ENCODE data around the gene TLN1. TPM values are rescaled to one million over a fixed set of nuclear protein-coding genes. Genes with fewer than 3 reads are reported as not detected.

The TLN1 gene
- total RNA-seq, 2 donors from 2014 or later = 117 to 123 TPM

- no peaks in the 10 kb centered on the region for H3K27me3 Mint-ChIP-seq (ENCODE audit: insufficient read depth)
- Histone ChIP-seq H3K27ac (ENCODE audit: low read depth, low read length) (no peak overlapping the region), H3K4me3 (ENCODE audit: low read length) (no peak overlapping the region), H3K9me3 (ENCODE audit: control insufficient read depth, low read length) (no peaks in the 10 kb centered on the region), H3K9ac (ENCODE audit: extremely low read depth, low read length, poor library complexity, severe bottlenecking) (no peak overlapping the region), H3K27me3 (ENCODE audit: control insufficient read depth, insufficient read depth, low read length, poor library complexity, severe bottlenecking) (no peaks in the 10 kb centered on the region), H3K36me3 (ENCODE audit: control insufficient read depth, insufficient read depth, low read length) (peaks cover 88% of the 10 kb centered on the region), H3K4me1 (ENCODE audit: control insufficient read depth, insufficient read depth, low read length) (peaks cover 3% of the 10 kb centered on the region)
- no peak overlapping the region for H3K4me3 Mint-ChIP-seq
- no peaks in the 10 kb centered on the region for H3K9me3 Mint-ChIP-seq
- no peak overlapping the region for H3K27ac Mint-ChIP-seq
- H3K4me1 Mint-ChIP-seq = peaks cover 3% of the 10 kb centered on the region
- 83 to 88% methylated on average over 1 to 4 of the region's 4 CpGs for WGBS, 2 experiments (ENCODE audit: insufficient coverage in 1 of 2, insufficient read length in 1 of 2)
- H3K36me3 Mint-ChIP-seq (ENCODE audit: low read depth) = peaks cover 72% of the 10 kb centered on the region
- TF ChIP-seq CTCF (conservative IDR thresholded peaks at IDR 0.05) = no peak
- no peak for DNase-seq
Measured at GRCh38 chr9:35738186-35738585, 6.2 kb upstream of the TLN1 start.

DNA sequence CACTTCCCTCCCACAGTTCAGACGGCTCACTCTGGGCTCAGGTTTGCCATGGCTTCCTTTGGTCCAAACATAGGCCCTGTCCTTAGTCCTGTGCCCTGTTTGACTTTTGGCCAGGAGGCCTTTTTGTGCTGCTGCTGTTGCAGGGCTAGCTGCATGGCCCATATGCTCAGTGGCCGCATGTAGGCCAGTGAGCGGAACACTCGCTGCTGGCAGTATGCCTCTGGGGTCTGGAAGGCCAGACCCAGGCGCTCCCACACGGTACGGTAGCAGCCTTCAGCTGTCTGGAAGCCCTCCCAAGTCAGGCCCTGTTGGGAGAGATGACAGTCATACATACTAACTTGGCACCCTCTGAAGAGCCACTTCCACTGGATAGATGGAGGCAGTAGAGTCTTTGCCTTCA lies 5.1 kb upstream of the TLN1 start:
- Histone ChIP-seq H3K36me3 (ENCODE audit: control insufficient read depth, insufficient read depth, low read length) (peaks cover 78% of the 10 kb centered on the region), H3K9me3 (ENCODE audit: control insufficient read depth, low read length) (no peaks in the 10 kb centered on the region), H3K4me3 (ENCODE audit: low read length) (no peak overlapping the region), H3K27me3 (ENCODE audit: control insufficient read depth, insufficient read depth, low read length, poor library complexity, severe bottlenecking) (no peaks in the 10 kb centered on the region), H3K9ac (ENCODE audit: extremely low read depth, low read length, poor library complexity, severe bottlenecking) (no peak overlapping the region), H3K27ac (ENCODE audit: low read depth, low read length) (no peak overlapping the region), H3K4me1 (ENCODE audit: control insufficient read depth, insufficient read depth, low read length) (peaks cover 3% of the 10 kb centered on the region)
- no peak for DNase-seq
- WGBS, 2 experiments (ENCODE audit: insufficient coverage in 1 of 2, insufficient read length in 1 of 2) = 90 to 94% methylated on average over 4 to 7 of the region's 7 CpGs
- Mint-ChIP-seq H3K4me1 (peaks cover 6% of the 10 kb centered on the region), H3K27me3 (ENCODE audit: insufficient read depth) (no peaks in the 10 kb centered on the region), H3K9me3 (no peaks in the 10 kb centered on the region), H3K36me3 (ENCODE audit: low read depth) (peaks cover 62% of the 10 kb centered on the region), H3K4me3 (no peak overlapping the region), H3K27ac (no peak overlapping the region)
- no peak for TF ChIP-seq CTCF (conservative IDR thresholded peaks at IDR 0.05)

DNA sequence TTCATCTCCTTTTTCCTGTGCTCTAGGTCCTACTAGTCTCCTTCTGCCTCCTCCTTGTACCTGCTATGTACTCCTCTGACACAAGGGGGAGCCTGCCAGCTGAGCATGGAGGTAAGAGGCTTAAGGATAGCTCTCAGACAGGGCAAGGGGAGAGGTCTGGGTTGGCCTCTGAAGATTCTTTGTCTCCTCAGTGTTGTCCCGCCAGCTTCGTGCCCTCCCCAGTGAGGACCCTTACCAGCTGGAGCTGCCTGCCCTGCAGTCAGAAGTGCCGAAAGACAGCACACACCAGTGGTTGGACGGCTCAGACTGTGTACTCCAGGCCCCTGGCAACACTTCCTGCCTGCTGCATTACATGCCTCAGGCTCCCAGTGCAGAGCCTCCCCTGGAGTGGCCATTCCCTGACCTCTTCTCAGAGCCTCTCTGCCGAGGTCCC lies 4.2 kb upstream of the TLN1 start:
- TF ChIP-seq CTCF (conservative IDR thresholded peaks at IDR 0.05) = peak; percentile 89
- no peaks in the 10 kb centered on the region for H3K27me3 ChIP-seq (ENCODE audit: control insufficient read depth, insufficient read depth, low read length, poor library complexity, severe bottlenecking)
- peak overlapping the region; percentile 65 for H3K27ac ChIP-seq (ENCODE audit: low read depth, low read length)
- peaks cover 3% of the 10 kb centered on the region for H3K4me1 ChIP-seq (ENCODE audit: control insufficient read depth, insufficient read depth, low read length)
- H3K9me3 ChIP-seq (ENCODE audit: control insufficient read depth, low read length) = no peaks in the 10 kb centered on the region
- Mint-ChIP-seq H3K27ac (peak overlapping the region; percentile 89), H3K36me3 (ENCODE audit: low read depth) (peaks cover 54% of the 10 kb centered on the region), H3K9me3 (no peaks in the 10 kb centered on the region), H3K27me3 (ENCODE audit: insufficient read depth) (no peaks in the 10 kb centered on the region), H3K4me3 (no peak overlapping the region), H3K4me1 (peaks cover 11% of the 10 kb centered on the region)
- peaks cover 70% of the 10 kb centered on the region for H3K36me3 ChIP-seq (ENCODE audit: control insufficient read depth, insufficient read depth, low read length)
- DNase-seq = peak; percentile 92
- 47 to 72% methylated on average over 3 to 5 of the region's 5 CpGs for WGBS, 2 experiments (ENCODE audit: insufficient coverage in 1 of 2, insufficient read length in 1 of 2)
- H3K9ac ChIP-seq (ENCODE audit: extremely low read depth, low read length, poor library complexity, severe bottlenecking) = no peak overlapping the region
- H3K4me3 ChIP-seq (ENCODE audit: low read length) = no peak overlapping the region
